GM20000 (cell line): ENCODE data around the gene PKD1L1.

ENCODE experiments used
- DNase-seq: peaks from one replicate; pipeline ENCODE4 v3.0.0; 2012; ENCODE audit warnings: low spot score
- TF ChIP-seq, protein P1 (sequence below): IDR thresholded peaks from 2 replicates; pipeline ENCODE4 v1.5.1; 2012; ENCODE audit warnings: mild to moderate bottlenecking, control low read depth; ENCODE audit errors: extremely low read depth, missing control alignments

Gene PKD1L1

DNA sequence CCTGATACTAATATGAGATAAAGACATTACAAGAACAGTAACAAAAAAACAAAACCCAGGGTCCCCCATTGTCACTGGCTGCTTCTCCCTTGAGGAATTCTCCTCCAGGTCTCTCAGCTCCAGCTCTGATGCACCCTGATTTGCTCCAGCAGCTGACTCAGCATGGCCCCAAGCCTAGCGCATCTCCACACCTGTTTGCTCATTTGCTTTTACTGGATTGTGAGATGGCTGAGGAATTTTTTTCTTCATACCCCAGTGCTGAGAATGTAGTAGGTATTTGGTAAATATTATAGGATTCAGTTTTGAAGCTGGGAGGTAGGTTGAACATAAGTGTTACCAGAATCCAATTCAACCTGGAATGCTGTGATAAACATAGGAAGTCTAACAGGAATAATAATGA lies 171.9 kb downstream of the PKD1L1 start:
- no peak for DNase-seq
- TF ChIP-seq, protein P1, sequence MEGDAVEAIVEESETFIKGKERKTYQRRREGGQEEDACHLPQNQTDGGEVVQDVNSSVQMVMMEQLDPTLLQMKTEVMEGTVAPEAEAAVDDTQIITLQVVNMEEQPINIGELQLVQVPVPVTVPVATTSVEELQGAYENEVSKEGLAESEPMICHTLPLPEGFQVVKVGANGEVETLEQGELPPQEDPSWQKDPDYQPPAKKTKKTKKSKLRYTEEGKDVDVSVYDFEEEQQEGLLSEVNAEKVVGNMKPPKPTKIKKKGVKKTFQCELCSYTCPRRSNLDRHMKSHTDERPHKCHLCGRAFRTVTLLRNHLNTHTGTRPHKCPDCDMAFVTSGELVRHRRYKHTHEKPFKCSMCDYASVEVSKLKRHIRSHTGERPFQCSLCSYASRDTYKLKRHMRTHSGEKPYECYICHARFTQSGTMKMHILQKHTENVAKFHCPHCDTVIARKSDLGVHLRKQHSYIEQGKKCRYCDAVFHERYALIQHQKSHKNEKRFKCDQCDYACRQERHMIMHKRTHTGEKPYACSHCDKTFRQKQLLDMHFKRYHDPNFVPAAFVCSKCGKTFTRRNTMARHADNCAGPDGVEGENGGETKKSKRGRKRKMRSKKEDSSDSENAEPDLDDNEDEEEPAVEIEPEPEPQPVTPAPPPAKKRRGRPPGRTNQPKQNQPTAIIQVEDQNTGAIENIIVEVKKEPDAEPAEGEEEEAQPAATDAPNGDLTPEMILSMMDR, result no peak

DNA sequence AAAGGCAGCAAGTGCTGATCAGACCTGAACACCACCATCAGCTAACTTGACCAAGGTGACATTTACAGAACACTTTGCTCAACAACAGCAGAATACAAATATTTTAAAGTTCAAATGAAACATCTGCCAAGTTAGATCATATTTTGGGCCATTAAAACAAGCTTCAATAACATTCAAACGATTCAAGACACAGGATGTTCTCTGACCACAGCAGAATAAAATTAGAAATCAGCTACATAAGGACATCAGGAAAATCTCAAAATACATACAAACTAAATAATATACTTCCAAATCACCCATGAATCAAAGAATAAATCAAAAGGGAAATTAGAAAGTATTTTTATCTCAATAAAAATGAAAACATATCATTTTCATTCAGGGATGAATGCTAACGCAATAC lies 173.0 kb downstream of the PKD1L1 start:
- TF ChIP-seq, protein P1, result no peak
- no peak for DNase-seq

DNA sequence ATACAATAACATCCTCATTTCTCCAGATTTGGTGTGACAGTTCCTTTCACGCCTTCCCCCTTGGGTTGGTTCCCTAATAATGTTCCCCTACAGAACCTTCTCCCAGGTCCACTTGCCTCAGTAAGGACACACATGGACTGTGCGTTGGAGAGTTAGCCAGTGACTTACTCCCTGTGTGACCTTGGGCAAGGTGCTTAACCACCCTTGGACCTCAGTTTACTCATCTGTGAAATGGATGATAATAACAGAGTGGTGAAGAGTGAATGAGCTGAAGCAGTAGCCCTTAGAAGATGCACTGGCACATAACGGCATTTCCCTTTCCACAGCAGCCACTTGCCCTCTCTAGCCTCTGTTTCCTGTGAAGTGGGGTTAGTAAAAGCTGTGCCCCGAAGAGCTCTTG lies 175.8 kb downstream of the PKD1L1 start:
- DNase-seq, result no peak

DNA sequence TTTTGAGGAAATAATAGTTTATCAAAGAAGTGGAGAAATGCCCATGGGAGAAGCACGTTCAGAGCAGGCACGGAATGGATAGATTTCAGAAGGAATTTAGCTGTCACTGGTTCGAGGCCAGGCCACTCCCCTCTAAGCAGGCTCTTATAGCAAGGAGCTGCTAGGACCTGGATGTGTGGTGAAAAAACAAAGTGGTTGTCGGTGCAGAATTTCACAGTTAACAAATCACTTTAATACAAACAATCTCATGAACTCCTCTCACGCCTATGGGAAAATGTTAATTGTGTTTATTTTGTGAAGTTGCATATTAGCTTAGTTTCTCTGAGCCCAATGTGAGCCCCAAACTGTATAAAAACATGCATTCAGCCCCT lies 176.3 kb downstream of the PKD1L1 start:
- DNase-seq, result no peak
- TF ChIP-seq, protein P1, result no peak

More for the DNA sequence above, 175.8 kb downstream of the PKD1L1 start:
- TF ChIP-seq, protein P1, result no peak

DNA sequence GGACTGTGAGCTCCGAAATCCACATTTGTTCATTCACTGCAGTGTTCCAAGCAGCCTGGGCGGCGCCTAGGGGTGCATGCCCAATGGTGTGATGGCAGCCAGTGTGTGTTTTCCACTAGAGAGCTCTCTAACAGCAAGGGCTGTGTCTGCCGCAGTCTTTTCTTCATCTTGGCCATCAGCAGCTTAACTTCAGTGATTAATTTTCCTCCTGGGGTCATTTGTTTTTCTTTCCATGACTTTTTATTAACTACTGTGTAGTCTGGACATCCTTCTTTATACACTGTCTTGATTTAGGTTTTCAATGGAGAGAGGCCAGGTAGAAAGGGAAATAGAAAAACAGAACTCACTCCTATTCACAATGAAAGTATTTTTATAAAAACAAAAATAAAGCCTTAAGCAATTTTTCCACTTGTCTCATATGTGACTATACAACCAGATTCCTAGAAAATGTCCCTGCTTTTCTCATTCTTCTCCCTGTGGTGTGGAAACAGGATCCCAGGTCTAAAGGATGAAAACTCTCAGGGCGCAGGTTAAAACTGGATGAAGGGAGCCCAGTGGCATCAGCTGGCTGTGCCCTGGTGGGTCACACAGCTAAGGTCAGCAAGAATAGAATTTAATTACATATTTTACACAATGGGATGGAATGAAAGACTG lies 176.8 kb downstream of the PKD1L1 start:
- TF ChIP-seq, protein P1, result no peak
- DNase-seq, result no peak

DNA sequence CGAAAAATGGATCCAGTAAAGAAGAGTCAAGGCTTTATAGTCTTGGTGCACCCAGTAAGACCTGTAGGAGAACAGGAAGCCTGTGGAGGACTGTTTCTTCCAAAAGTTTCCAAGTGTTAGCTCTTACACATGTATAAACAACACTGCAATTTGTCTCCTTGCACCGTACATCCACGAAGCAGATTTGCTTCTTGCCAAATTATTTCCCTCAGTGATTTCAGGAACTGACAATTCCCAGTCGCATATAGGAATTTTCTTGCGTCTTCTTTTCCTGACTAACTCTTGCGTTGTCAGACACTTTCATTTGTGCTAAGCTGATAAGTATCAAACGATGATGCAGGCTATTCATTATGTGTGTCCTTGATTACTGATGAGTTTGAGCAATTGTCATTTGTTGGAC lies 182.1 kb downstream of the PKD1L1 start:
- no peak for DNase-seq
- TF ChIP-seq, protein P1, result no peak

DNA sequence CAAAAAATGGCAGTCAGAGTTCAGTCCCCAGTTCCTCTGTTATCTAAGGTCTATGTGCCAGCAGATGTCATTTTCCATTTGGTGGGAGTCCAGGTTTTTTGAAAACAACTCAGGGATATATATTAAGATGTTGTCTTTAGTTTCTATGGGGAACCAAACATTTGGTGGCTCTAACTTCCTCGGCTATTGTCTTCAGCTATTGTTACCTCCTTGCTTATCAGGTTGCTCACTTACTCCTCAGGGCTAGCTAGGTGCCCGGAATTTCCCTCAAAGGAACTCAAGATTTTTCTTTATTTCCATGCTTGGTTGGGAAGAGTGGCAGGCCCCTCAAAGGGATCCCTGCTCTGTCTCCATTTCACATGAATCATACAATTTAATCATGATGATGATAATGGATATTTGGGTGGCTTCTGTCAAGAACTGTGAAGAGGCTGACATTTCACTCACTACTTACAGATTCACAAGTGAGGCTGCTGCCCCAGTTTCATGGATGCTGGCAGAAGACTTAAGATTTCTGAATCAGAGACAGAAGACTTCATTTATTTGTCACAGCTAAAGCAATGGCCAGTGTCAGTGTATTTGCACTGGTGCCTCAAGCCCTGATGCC lies 182.8 kb downstream of the PKD1L1 start:
- TF ChIP-seq, protein P1, result no peak
- no peak for DNase-seq
